Tibial nerve (tissue), 4 donors: Measurements from ENCODE around the gene DVL2.

ENCODE experiments used
- CTCF ChIP-seq, 5 experiments: fragments of 200-600 bp in 3 of 5; fragments of 450-650 bp in 2 of 5; sonication (generic) in 3 of 5; IDR thresholded peaks; one replicate each; pipeline ENCODE4 v1.5.1; 2016 to 2019; ENCODE audit warnings: antibody characterized with exemption in 5 of 5, mild to moderate bottlenecking in 3 of 5, moderate library complexity in 2 of 5
- EP300 ChIP-seq, 2 donors: sonication (generic); formaldehyde crosslinking; IDR thresholded peaks; one replicate each; pipeline ENCODE4 v1.6.1; 2017; ENCODE audit warnings: antibody characterized with exemption in 2 of 2, mild to moderate bottlenecking in 1 of 2
- POLR2A ChIP-seq, 2 donors: fragments of 450-650 bp; IDR thresholded peaks; one replicate each; pipeline ENCODE4 v1.6.1; 2017; ENCODE audit warnings: antibody characterized with exemption in 2 of 2, mild to moderate bottlenecking in 2 of 2, moderate library complexity in 2 of 2

- TF ChIP-seq EP300 (IDR thresholded peaks at IDR 0.05) (no peak), POLR2A (IDR thresholded peaks at IDR 0.05) (no peak), CTCF (IDR thresholded peaks at IDR 0.05) (no peak)
These were observed 10.2 kb downstream of the DVL2 start for GRCh38 chr17:7224110-7224509.
